Measurements from ENCODE around the gene RNF217.

DNA sequence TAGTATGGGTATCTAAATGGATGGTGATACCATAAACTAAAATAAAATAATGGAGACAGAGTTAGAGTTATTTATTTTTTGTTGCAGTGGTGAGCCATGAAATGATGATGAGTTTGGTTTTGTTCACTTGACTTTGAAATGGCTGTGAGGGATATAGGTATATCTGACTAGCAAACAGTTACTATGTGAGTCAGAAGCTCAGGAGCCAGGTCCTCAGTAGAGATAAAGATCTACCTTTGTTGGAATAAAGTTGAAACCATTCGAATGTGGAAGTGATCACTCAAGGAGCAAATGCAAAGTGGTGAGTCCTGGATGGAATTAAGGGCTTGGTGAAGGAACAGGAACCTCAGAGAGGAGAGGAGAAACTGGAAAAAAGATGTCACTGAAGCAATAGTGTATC lies 105.3 kb downstream of the RNF217 start:
- no peak for TF ChIP-seq POLR2A (IDR thresholded peaks at IDR 0.05; ENCODE audit: low read depth, low read length)
- TF ChIP-seq POLR2AphosphoS5 (IDR thresholded peaks at IDR 0.05; ENCODE audit: low read depth, low read length) = no peak
- TF ChIP-seq TAF1 (IDR thresholded peaks at IDR 0.05; ENCODE audit: borderline replicate concordance, low read depth, low read length) = no peak

Data from GM12892 (cell line).